CD4-positive, alpha-beta T cell (primary cell): ENCODE data around the gene MMADHC. TPM values are rescaled to one million over a fixed set of nuclear protein-coding genes. Genes with fewer than 3 reads are reported as not detected.

ENCODE experiments used
- ATAC-seq: fragments of 200-7000 bp; cut with Tn5 transposase; one replicate; pipeline ENCODE4 v1.10.0; 2022; ENCODE audit warnings: mild to moderate bottlenecking; ENCODE audit not compliant: poor library complexity
- CTCF ChIA-PET: fragments of 350-600 bp; sonication (Branson Sonifier 250); formaldehyde crosslinking; loops from one replicate; lab custom pipeline; 2021; ENCODE audit warnings: antibody characterized with exemption, inconsistent platforms; lab: Charles Lee
- POLR2A ChIA-PET: fragments of 350-600 bp; sonication (Branson Sonifier 250); formaldehyde crosslinking; loops from one replicate; lab custom pipeline; 2021; ENCODE audit warnings: antibody characterized with exemption, inconsistent platforms; lab: Charles Lee
- DNase-seq, 14 experiments: peaks; one replicate each; pipeline ENCODE4 v3.0.0-alpha.2; 2013 to 2020; ENCODE audit warnings: mixed read lengths in 2 of 14
- H3K27ac ChIP-seq, 2 donors: one replicate each; pipeline versions ENCODE4 v1.5.1 to v1.7.0; 2013; ENCODE audit warnings: low read length in 2 of 2, low read depth in 1 of 2, mild to moderate bottlenecking in 1 of 2
- H3K27me3 ChIP-seq, 2 experiments: 1 replicate in 1 of 2; 2 replicates in 1 of 2; pipeline versions ENCODE4 v1.6.1 to v1.7.0; 2013; ENCODE audit warnings: low read length in 2 of 2, control low read depth in 1 of 2, mild to moderate bottlenecking in 1 of 2, moderate library complexity in 1 of 2; ENCODE audit not compliant: insufficient read depth in 2 of 2, control insufficient read depth in 1 of 2
- H3K36me3 ChIP-seq: one replicate; pipeline ENCODE4 v1.6.1; 2013; ENCODE audit warnings: low read length, control low read depth; ENCODE audit not compliant: insufficient read depth
- H3K4me1 ChIP-seq: one replicate; pipeline ENCODE4 v1.6.1; 2013; ENCODE audit warnings: low read length, control low read depth; ENCODE audit not compliant: insufficient read depth
- H3K4me3 ChIP-seq: one replicate; pipeline ENCODE4 v1.5.1; 2013; ENCODE audit warnings: mild to moderate bottlenecking, low read length, moderate library complexity
- H3K9me3 ChIP-seq, 2 experiments: 1 replicate in 1 of 2; 2 replicates in 1 of 2; pipeline versions ENCODE4 v1.6.1 to v1.7.0; 2013; ENCODE audit warnings: low read length in 2 of 2, mild to moderate bottlenecking in 2 of 2, control low read depth in 1 of 2, moderate library complexity in 1 of 2; ENCODE audit not compliant: control insufficient read depth in 1 of 2, insufficient read depth in 1 of 2
- H3K27ac Mint-ChIP-seq: one replicate; pipeline ENCODE4 v1.8.0; 2020; ENCODE audit warnings: mixed read lengths
- H3K27me3 Mint-ChIP-seq: one replicate; pipeline ENCODE4 v1.8.0; 2021; ENCODE audit warnings: mixed read lengths
- H3K36me3 Mint-ChIP-seq: one replicate; pipeline ENCODE4 v1.8.0; 2021; ENCODE audit warnings: low read depth, mixed read lengths
- H3K4me1 Mint-ChIP-seq: one replicate; pipeline ENCODE4 v1.8.0; 2021; ENCODE audit warnings: low read depth, mixed read lengths
- H3K4me3 Mint-ChIP-seq: one replicate; pipeline ENCODE4 v1.8.0; 2020; ENCODE audit warnings: mild to moderate bottlenecking, mixed read lengths
- H3K9me3 Mint-ChIP-seq: one replicate; pipeline ENCODE4 v1.8.0; 2020; ENCODE audit warnings: mixed read lengths
- CTCF ChIP-seq: fragments of 200-600 bp; IDR thresholded peaks from one replicate; pipeline ENCODE4 v1.8.0; 2022; ENCODE audit warnings: antibody characterized with exemption, mild to moderate bottlenecking
- intact Hi-C, 2 experiments: fragments of 100-400 bp; cut with DNase I in 1 of 2; cut with micrococcal nuclease in 1 of 2; formaldehyde crosslinking; loops; one replicate each; pipeline versions ENCODE4 v1.15.1 to v1.9.0; 2023 to 2025; cut with DNase I, micrococcal nuclease
- total RNA-seq, 174 experiments: library from RNA in 2 of 174; stranded (reverse) in 2 of 174; gene quantifications; one replicate each; pipeline ENCODE4 v1.2.3 and lab custom pipeline; 2021 to 2026

The MMADHC gene
- total RNA-seq, 2 experiments from 2014 or later = 77.3 to 77.8 TPM

GRCh38 chr2:149596471-149596870 lies 8.9 kb upstream of the MMADHC start:
- Mint-ChIP-seq H3K4me3 (no peak overlapping the region), H3K9me3 (no peaks in the 10 kb centered on the region), H3K36me3 (no peaks in the 10 kb centered on the region), H3K27ac (no peak overlapping the region), H3K27me3 (peaks cover 44% of the 10 kb centered on the region), H3K4me1 (peaks cover 10% of the 10 kb centered on the region)
- Histone ChIP-seq H3K4me3 (no peak overlapping the region), H3K9me3 (no peaks in the 10 kb centered on the region), H3K36me3 (no peaks in the 10 kb centered on the region), H3K27ac (no peak overlapping the region), H3K27me3 (peaks cover 0 to 6% of the 10 kb centered on the region in 2 experiments), H3K4me1 (peaks cover 10% of the 10 kb centered on the region)
- ChIA-PET CTCF (interaction anchor here (2.0 to 2.3 kb wide), 2 partner anchors 12 to 1643 kb away, joined by 4 to 10 read pairs; no protein-coding TSS in a partner anchor), POLR2A (interaction anchor here (0.9 to 1.1 kb wide), 2 partner anchors 9 to 1455 kb away, joined by 3 to 6 read pairs; partner anchors contain the start of gene MMADHC)
- no peak for TF ChIP-seq CTCF
- intact Hi-C loops = loop anchor here (2.0 to 10.0 kb wide), 6 partner anchors 886 to 1841 kb away; no protein-coding TSS in a partner anchor
- DNase-seq (no peak), ATAC-seq (no peak)

- Mint-ChIP-seq H3K4me1 (peaks cover 8% of the 10 kb centered on the region), H3K27ac (no peak overlapping the region), H3K36me3 (no peaks in the 10 kb centered on the region), H3K9me3 (no peaks in the 10 kb centered on the region), H3K4me3 (no peak overlapping the region), H3K27me3 (peaks cover 51% of the 10 kb centered on the region)
- peaks cover 9% of the 10 kb centered on the region for H3K4me1 ChIP-seq
- ChIA-PET POLR2A (no interaction called here), CTCF (interaction anchor here (0.5 to 0.7 kb wide), 2 partner anchors 10 to 1643 kb away, joined by 3 to 4 read pairs; no protein-coding TSS in a partner anchor)
- H3K4me3 ChIP-seq = no peak overlapping the region
- peaks cover 0 to 18% of the 10 kb centered on the region in 2 experiments for H3K27me3 ChIP-seq
- intact Hi-C loops = loop anchor here (5.0 to 10.0 kb wide), 4 partner anchors 887 to 1842 kb away; no protein-coding TSS in a partner anchor
- TF ChIP-seq CTCF = no peak
- no peaks in the 10 kb centered on the region for H3K9me3 ChIP-seq
- H3K36me3 ChIP-seq = no peaks in the 10 kb centered on the region
- ATAC-seq = no peak
- no peak overlapping the region for H3K27ac ChIP-seq
- no peak for DNase-seq
Measured at GRCh38 chr2:149595056-149595963, 7.7 kb upstream of the MMADHC start.

- no peaks in the 10 kb centered on the region for H3K9me3 Mint-ChIP-seq
- ChIA-PET POLR2A (no interaction called here), CTCF (interaction anchor here (1.5 kb wide), 1 partner anchor 1644 kb away, joined by 4 read pairs; no protein-coding TSS in a partner anchor)
- Histone ChIP-seq H3K4me1 (peaks cover 9% of the 10 kb centered on the region), H3K4me3 (no peak overlapping the region), H3K27ac (no peak overlapping the region), H3K27me3 (peaks cover 0 to 21% of the 10 kb centered on the region in 2 experiments), H3K9me3 (no peaks in the 10 kb centered on the region), H3K36me3 (no peaks in the 10 kb centered on the region)
- H3K27me3 Mint-ChIP-seq = peaks cover 58% of the 10 kb centered on the region
- H3K27ac Mint-ChIP-seq = no peak overlapping the region
- peaks cover 8% of the 10 kb centered on the region for H3K4me1 Mint-ChIP-seq
- no peaks in the 10 kb centered on the region for H3K36me3 Mint-ChIP-seq
- H3K4me3 Mint-ChIP-seq = no peak overlapping the region
- TF ChIP-seq CTCF = no peak
- intact Hi-C loops = loop anchor here (5.0 to 10.0 kb wide), 2 partner anchors 900 to 1813 kb away; partner anchors contain the start of gene RIF1 (in 1 of the 2)
- no peak for ATAC-seq
- DNase-seq = no peak
Measured at GRCh38 chr2:149594411-149594810, 6.8 kb upstream of the MMADHC start.
